IMR-90 (cell line): ENCODE measurements around the gene IFRD2.

ENCODE experiments used
- CEBPB ChIP-seq: IDR thresholded peaks from 2 replicates; pipeline ENCODE4 v1.6.1; 2012; ENCODE audit warnings: low read depth, low read length, improper control_type of control experiment
- CTCF ChIP-seq: conservative IDR thresholded peaks from 2 replicates; pipeline ENCODE4 v1.5.1; 2012; ENCODE audit warnings: mild to moderate bottlenecking, low read depth, low read length, improper control_type of control experiment
- MAFK ChIP-seq: IDR thresholded peaks from 2 replicates; pipeline ENCODE4 v1.6.1; 2012; ENCODE audit warnings: low read depth, low read length, improper control_type of control experiment
- MXI1 ChIP-seq: IDR thresholded peaks from 2 replicates; pipeline ENCODE4 v1.6.1; 2012; ENCODE audit warnings: low read depth, mild to moderate bottlenecking, low read length, moderate library complexity, borderline replicate concordance
- POLR2A ChIP-seq: IDR thresholded peaks from 2 replicates; pipeline ENCODE4 v1.6.1; 2012; ENCODE audit warnings: mild to moderate bottlenecking, low read depth, low read length
- RAD21 ChIP-seq: IDR thresholded peaks from 2 replicates; pipeline ENCODE4 v1.6.1; 2012; ENCODE audit warnings: low read length, improper control_type of control experiment
- RCOR1 ChIP-seq: IDR thresholded peaks from 2 replicates; pipeline ENCODE4 v1.6.1; 2012; ENCODE audit warnings: mild to moderate bottlenecking, low read length, improper control_type of control experiment; ENCODE audit not compliant: insufficient replicate concordance
- RFX5 ChIP-seq: IDR thresholded peaks from 2 replicates; pipeline ENCODE4 v1.8.0; 2012; ENCODE audit warnings: low read depth, mild to moderate bottlenecking, low read length, moderate library complexity
- SMC3 ChIP-seq: fragments of 150-350 bp; IDR thresholded peaks from 2 replicates; pipeline ENCODE4 v1.6.1; 2016; ENCODE audit warnings: low read depth, mild to moderate bottlenecking, antibody characterized with exemption, low read length, moderate library complexity
- TF ChIP-seq, protein P1 (sequence below): fragments of 150-350 bp; IDR thresholded peaks from 2 replicates; pipeline ENCODE4 v1.6.1; 2017; ENCODE audit warnings: mild to moderate bottlenecking, antibody characterized with exemption, low read length, low read depth
- TF ChIP-seq, protein P2 (sequence below): fragments of 150-350 bp; IDR thresholded peaks from 2 replicates; pipeline ENCODE4 v1.6.1; 2016; ENCODE audit warnings: low read depth, mild to moderate bottlenecking, low read length, moderate library complexity, borderline replicate concordance

GRCh38 chr3:50270422-50271224 is 21.6 kb downstream of the IFRD2 start:
- TF ChIP-seq, protein P1, sequence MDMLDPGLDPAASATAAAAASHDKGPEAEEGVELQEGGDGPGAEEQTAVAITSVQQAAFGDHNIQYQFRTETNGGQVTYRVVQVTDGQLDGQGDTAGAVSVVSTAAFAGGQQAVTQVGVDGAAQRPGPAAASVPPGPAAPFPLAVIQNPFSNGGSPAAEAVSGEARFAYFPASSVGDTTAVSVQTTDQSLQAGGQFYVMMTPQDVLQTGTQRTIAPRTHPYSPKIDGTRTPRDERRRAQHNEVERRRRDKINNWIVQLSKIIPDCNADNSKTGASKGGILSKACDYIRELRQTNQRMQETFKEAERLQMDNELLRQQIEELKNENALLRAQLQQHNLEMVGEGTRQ, result no peak
- no peak for TF ChIP-seq CTCF
- TF ChIP-seq RFX5, result no peak
- no peak for TF ChIP-seq RCOR1
- TF ChIP-seq MXI1, result no peak
- no peak for TF ChIP-seq RAD21
- TF ChIP-seq CEBPB, result no peak
- TF ChIP-seq SMC3, result no peak
- TF ChIP-seq POLR2A, result no peak
- no peak for TF ChIP-seq MAFK
- TF ChIP-seq, protein P2, sequence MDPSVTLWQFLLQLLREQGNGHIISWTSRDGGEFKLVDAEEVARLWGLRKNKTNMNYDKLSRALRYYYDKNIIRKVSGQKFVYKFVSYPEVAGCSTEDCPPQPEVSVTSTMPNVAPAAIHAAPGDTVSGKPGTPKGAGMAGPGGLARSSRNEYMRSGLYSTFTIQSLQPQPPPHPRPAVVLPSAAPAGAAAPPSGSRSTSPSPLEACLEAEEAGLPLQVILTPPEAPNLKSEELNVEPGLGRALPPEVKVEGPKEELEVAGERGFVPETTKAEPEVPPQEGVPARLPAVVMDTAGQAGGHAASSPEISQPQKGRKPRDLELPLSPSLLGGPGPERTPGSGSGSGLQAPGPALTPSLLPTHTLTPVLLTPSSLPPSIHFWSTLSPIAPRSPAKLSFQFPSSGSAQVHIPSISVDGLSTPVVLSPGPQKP, result no peak
